22Rv1 (cell line): ENCODE measurements around the gene WNK2.

Experiments used
- H3K27ac ChIP-seq: fragments of 450-650 bp; 2 replicates; pipeline ENCODE4 v1.5.1; 2017
- ZFX ChIP-seq: fragments of 450-650 bp; IDR thresholded peaks from 2 replicates; pipeline ENCODE4 v1.6.1; 2017; ENCODE audit warnings: antibody characterized with exemption, borderline replicate concordance
- TF ChIP-seq, protein P1 (sequence below): fragments of 450-650 bp; IDR thresholded peaks from 2 replicates; pipeline ENCODE4 v1.5.1; 2017; ENCODE audit warnings: mild to moderate bottlenecking

Gene WNK2

DNA sequence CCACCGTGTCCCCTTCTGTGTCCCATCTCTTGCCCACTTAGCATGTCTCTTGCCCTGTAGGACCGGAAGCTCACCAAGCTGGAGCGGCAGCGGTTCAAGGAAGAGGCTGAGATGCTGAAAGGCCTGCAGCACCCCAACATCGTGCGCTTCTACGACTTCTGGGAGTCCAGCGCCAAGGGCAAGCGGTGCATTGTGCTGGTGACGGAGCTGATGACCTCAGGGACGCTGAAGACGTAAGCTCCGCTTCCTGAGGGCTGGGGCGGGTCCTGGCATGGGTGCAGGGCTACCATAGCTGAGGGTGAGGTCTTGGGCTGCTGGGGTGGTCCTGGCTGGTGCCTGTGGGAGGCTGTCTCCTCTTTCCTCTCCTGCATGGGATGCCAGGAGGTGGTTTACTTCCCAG is 45.7 kb downstream of the WNK2 start:
- no peak overlapping the region for H3K27ac ChIP-seq
- TF ChIP-seq, protein P1, sequence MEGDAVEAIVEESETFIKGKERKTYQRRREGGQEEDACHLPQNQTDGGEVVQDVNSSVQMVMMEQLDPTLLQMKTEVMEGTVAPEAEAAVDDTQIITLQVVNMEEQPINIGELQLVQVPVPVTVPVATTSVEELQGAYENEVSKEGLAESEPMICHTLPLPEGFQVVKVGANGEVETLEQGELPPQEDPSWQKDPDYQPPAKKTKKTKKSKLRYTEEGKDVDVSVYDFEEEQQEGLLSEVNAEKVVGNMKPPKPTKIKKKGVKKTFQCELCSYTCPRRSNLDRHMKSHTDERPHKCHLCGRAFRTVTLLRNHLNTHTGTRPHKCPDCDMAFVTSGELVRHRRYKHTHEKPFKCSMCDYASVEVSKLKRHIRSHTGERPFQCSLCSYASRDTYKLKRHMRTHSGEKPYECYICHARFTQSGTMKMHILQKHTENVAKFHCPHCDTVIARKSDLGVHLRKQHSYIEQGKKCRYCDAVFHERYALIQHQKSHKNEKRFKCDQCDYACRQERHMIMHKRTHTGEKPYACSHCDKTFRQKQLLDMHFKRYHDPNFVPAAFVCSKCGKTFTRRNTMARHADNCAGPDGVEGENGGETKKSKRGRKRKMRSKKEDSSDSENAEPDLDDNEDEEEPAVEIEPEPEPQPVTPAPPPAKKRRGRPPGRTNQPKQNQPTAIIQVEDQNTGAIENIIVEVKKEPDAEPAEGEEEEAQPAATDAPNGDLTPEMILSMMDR, result no peak
- no peak for TF ChIP-seq ZFX

DNA sequence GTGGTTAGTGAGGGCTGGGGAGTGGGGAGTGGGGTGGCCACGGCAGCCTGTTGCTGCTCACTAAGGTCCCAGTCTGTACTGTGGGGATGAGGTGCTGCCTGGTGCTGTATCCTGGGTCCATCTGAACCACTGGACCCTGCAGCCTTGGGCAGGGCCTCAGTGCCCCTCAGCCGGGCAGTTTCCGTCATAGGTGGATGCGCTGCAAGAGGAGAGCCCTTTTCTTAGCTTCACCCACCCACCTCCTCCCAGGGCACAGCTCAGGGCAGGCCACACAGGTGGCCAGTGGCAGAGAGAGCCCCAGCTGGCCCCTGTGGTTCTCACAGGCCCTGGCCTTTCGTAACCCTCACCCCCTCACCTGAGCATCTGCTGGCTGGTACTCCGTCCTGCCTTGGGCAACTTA is 46.2 kb downstream of the WNK2 start:
- H3K27ac ChIP-seq, result no peak overlapping the region

DNA sequence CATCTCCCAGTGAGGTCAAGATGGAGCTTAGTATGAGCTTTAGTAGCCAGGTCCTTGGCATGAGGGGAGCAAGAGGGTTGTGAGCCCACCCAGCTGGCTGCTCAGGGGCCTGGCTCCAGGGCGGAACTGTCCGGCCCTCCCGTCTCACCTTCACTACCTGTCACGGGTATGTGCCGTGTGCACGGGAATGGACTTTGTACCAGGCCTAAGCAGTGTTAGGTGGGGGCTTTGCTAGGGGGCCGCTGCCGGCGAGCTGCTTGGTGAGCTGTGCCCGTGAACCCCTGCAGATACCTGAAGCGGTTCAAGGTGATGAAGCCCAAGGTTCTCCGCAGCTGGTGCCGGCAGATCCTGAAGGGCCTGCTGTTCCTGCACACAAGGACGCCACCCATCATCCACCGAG is 46.7 kb downstream of the WNK2 start:
- TF ChIP-seq, protein P1, result no peak
- TF ChIP-seq ZFX, result no peak
- H3K27ac ChIP-seq, result no peak overlapping the region

More for the DNA sequence above, 46.2 kb downstream of the WNK2 start:
- TF ChIP-seq ZFX, result no peak
- TF ChIP-seq, protein P1, result no peak

DNA sequence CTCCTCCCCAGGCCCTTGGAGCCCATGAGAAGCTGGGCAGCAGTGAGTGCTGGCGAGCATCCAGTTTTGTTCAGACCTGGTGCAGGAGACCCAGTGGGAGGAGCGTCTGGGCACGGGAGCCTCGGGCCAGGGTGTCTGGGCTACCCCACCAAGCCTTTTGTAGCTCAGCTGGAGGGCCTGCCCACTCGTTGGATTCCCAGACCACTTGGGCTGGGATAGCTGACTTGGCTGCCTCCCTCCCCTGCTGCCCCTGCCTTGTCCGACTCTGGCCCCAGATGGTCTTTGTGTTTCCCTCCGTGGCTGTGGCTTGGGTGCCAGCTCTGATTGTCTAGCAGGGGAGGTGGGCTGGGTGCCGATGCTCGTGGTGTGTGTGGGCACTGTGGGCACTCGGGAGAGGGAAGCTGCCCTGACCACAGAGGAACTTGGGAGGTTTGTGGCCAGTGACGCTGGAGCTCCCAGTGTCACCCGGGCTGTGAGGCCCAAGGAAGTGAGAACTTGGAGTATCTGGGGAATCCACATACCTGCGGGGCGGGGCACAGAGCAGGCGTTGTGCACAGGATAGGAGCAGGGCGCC is 47.3 kb downstream of the WNK2 start:
- TF ChIP-seq ZFX, result no peak
- TF ChIP-seq, protein P1, result no peak
- H3K27ac ChIP-seq, result no peak overlapping the region

DNA sequence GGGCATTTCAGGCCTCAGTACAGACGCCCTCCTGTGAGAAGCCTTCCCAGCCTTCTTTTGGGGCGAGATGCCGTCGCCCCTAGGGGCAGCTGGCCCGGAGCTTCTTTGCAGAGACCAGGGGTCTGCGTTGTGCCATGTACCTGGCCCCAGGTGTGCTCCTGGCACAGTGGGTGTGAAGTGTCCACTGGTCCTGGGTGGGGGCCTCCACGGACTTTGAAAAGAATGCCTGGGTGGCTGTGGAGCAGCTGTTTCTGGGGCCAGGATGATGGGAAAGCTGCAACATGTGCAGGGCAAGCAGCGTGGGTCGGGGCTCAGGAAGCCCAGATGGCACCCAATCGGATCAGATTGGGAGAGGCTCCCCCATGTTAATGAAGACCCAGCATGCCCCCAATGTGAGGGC is 47.8 kb downstream of the WNK2 start:
- TF ChIP-seq, protein P1, result no peak
- no peak for TF ChIP-seq ZFX
- no peak overlapping the region for H3K27ac ChIP-seq

DNA sequence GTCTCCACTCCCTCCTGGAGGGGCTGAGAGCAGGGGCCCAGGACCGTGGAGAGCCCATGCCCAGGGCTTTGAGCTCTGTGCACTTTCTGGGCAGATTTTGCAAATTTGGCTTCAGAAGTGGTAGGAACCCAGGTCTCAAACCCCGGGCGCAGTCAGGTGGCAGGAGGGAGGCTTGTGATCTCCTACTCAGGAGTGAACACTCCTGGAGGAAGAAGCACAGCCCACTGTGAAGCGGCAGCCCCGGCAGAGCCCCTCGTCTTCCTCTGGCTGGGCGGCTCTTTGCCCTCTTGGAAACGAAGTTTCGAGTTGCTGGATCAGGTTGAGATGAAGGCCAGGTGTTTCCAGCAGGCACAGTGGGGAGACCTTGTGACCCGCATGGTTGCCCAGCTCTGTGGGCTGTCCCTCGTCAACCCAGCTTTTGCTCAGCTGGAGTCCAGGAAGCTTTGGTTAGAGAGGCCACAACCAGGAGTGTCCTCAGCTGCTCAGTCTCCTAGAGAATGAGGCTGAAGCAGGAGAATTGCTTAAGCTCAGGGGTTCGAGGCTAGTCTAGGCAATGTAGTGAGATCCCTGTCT is 48.5 kb downstream of the WNK2 start:
- no peak for TF ChIP-seq ZFX
- TF ChIP-seq, protein P1, result no peak
- no peak overlapping the region for H3K27ac ChIP-seq

DNA sequence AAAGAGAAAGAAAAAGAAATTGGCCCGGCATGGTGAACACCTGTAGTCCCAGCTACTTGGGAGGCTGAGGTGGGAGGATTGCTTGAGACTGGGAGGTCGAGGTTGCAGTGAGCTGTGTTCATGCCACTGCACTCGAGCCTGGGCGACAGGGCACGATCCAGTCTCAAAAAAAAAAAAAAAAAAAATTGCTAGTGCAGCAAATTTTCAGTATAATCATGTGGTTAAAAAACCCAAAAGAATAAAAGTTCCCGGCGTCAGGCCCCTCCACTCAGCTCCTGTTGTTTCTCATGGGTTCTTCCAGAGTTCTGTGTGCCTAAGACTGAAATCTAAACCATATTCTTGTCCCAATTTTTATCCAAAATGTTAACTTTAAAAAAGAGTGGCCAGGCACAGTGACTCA is 49.1 kb downstream of the WNK2 start:
- no peak for TF ChIP-seq ZFX
- TF ChIP-seq, protein P1, result no peak
- no peak overlapping the region for H3K27ac ChIP-seq
